ENCODE measurements around the gene PLA2G4A.

- no peak for TF ChIP-seq CTCF (IDR thresholded peaks at IDR 0.05)
- no peak for TF ChIP-seq EP300 (IDR thresholded peaks at IDR 0.05; ENCODE audit: low read depth)
Observed at GRCh38 chr1:187006896-187007295, 178.1 kb downstream of the PLA2G4A start.

All from transverse colon (tissue), 3 donors.